Activated CD8-positive, alpha-beta T cell treated with anti-CD3 and anti-CD28 coated beads for 36 hours (primary cell): ENCODE results near the gene PHEX. TPM values are rescaled to one million over a fixed set of nuclear protein-coding genes. Genes with fewer than 3 reads are reported as not detected.

Source experiments
- ATAC-seq: fragments of 200-7000 bp; cut with Tn5 transposase; one replicate; pipeline ENCODE4 v1.10.0; 2021; ENCODE audit warnings: mild to moderate bottlenecking, moderate library complexity
- CTCF ChIA-PET: fragments of 350-600 bp; sonication (Branson Sonifier 250); formaldehyde crosslinking; loops from one replicate; lab custom pipeline; 2021; ENCODE audit warnings: antibody characterized with exemption; lab: Charles Lee
- POLR2A ChIA-PET: fragments of 350-600 bp; sonication (Branson Sonifier 250); formaldehyde crosslinking; loops from one replicate; lab custom pipeline; 2021; ENCODE audit warnings: antibody characterized with exemption; lab: Charles Lee
- DNase-seq: peaks from one replicate; pipeline ENCODE4 v3.0.0-alpha.2; 2020
- H3K27ac Mint-ChIP-seq: one replicate; pipeline ENCODE4 v1.8.0; 2021; ENCODE audit warnings: mild to moderate bottlenecking, mixed read lengths
- H3K27me3 Mint-ChIP-seq: one replicate; pipeline ENCODE4 v1.8.0; 2021; ENCODE audit warnings: mixed read lengths
- H3K36me3 Mint-ChIP-seq: one replicate; pipeline ENCODE4 v1.8.0; 2021; ENCODE audit warnings: low read depth, mixed read lengths
- H3K4me1 Mint-ChIP-seq: one replicate; pipeline ENCODE4 v1.8.0; 2021; ENCODE audit warnings: low read depth, mixed read lengths
- H3K4me3 Mint-ChIP-seq: one replicate; pipeline ENCODE4 v1.8.0; 2021; ENCODE audit warnings: mild to moderate bottlenecking, moderate library complexity, mixed read lengths
- H3K9me3 Mint-ChIP-seq: one replicate; pipeline ENCODE4 v1.8.0; 2021; ENCODE audit warnings: mixed read lengths
- intact Hi-C: fragments of 100-400 bp; cut with micrococcal nuclease; formaldehyde crosslinking; loops from one replicate; pipeline ENCODE4 v1.10.0; 2022
- total RNA-seq, 2 experiments: library from RNA; stranded (reverse); gene quantifications; one replicate each; pipeline ENCODE4 v1.2.3, GENCODE V29; 2021
- TF ChIP-seq, protein P1 (sequence below): fragments of 200-600 bp; IDR thresholded peaks from one replicate; pipeline ENCODE4 v1.8.0; 2022; ENCODE audit warnings: antibody characterized with exemption, mild to moderate bottlenecking

Gene PHEX
- total RNA-seq, 2 experiments from 2014 or later: 22.7 to 25.2 TPM

- ChIA-PET CTCF (interaction anchor here (1.4 to 1.8 kb wide), 2 partner anchors 15 to 136 kb away, joined by 6 read pairs; no protein-coding TSS in a partner anchor), POLR2A (no interaction called here)
- TF ChIP-seq, protein P1, sequence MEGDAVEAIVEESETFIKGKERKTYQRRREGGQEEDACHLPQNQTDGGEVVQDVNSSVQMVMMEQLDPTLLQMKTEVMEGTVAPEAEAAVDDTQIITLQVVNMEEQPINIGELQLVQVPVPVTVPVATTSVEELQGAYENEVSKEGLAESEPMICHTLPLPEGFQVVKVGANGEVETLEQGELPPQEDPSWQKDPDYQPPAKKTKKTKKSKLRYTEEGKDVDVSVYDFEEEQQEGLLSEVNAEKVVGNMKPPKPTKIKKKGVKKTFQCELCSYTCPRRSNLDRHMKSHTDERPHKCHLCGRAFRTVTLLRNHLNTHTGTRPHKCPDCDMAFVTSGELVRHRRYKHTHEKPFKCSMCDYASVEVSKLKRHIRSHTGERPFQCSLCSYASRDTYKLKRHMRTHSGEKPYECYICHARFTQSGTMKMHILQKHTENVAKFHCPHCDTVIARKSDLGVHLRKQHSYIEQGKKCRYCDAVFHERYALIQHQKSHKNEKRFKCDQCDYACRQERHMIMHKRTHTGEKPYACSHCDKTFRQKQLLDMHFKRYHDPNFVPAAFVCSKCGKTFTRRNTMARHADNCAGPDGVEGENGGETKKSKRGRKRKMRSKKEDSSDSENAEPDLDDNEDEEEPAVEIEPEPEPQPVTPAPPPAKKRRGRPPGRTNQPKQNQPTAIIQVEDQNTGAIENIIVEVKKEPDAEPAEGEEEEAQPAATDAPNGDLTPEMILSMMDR: no peak
- Mint-ChIP-seq H3K27me3 (no peaks in the 10 kb centered on the region), H3K27ac (no peak overlapping the region), H3K4me1 (peaks cover 8% of the 10 kb centered on the region), H3K36me3 (peaks cover 12% of the 10 kb centered on the region), H3K9me3 (no peaks in the 10 kb centered on the region), H3K4me3 (no peak overlapping the region)
- intact Hi-C loops: no loop called here
- ATAC-seq (no peak), DNase-seq (no peak)
Observed at GRCh38 chrX:22121161-22121560, 89.0 kb downstream of the PHEX start.

GRCh38 chrX:22122510-22122909 lies 90.4 kb downstream of the PHEX start:
- no peak for DNase-seq
- Mint-ChIP-seq H3K4me1 (peaks cover 4% of the 10 kb centered on the region), H3K4me3 (no peak overlapping the region), H3K9me3 (no peaks in the 10 kb centered on the region), H3K27ac (no peak overlapping the region), H3K27me3 (no peaks in the 10 kb centered on the region), H3K36me3 (peaks cover 14% of the 10 kb centered on the region)
- intact Hi-C loops: no loop called here
- TF ChIP-seq, protein P1: no peak
- no peak for ATAC-seq
- ChIA-PET POLR2A (no interaction called here), CTCF (interaction anchor here (2.2 kb wide), 1 partner anchor 137 kb away, joined by 10 read pairs; no protein-coding TSS in a partner anchor)

DNA sequence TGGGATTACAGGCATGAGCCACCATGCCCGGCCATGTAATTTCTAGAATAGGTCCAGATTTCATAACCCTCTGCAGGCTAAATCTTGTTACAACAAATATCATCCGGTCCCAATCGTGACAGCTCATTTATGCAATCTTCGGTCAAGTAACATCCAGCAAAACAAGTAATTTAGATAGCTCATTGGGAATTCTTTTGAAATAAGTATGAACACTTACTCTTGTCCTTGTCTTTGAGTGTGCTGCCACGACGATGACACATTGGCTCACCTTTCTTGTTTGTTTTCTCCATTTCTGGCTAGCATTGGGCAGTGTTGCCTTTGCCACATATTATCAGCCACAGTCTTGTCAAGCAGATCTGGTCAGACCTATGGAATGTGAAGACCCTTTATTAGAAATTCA lies 92.0 kb downstream of the PHEX start:
- ChIA-PET CTCF (interaction anchor here (2.2 kb wide), 1 partner anchor 139 kb away, joined by 10 read pairs; no protein-coding TSS in a partner anchor), POLR2A (no interaction called here)
- DNase-seq (no peak), ATAC-seq (no peak)
- H3K4me3 Mint-ChIP-seq: no peak overlapping the region
- intact Hi-C loops: no loop called here
- H3K9me3 Mint-ChIP-seq: no peaks in the 10 kb centered on the region
- TF ChIP-seq, protein P1: no peak
- H3K4me1 Mint-ChIP-seq: peaks cover 2% of the 10 kb centered on the region
- no peak overlapping the region for H3K27ac Mint-ChIP-seq
- peaks cover 11% of the 10 kb centered on the region for H3K36me3 Mint-ChIP-seq
- no peaks in the 10 kb centered on the region for H3K27me3 Mint-ChIP-seq

- no peak for DNase-seq
- POLR2A ChIA-PET: no interaction called here
Observed at GRCh38 chrX:22125481-22125880, 93.4 kb downstream of the PHEX start.

GRCh38 chrX:22126327-22126726 lies 94.2 kb downstream of the PHEX start:
- DNase-seq (no peak), ATAC-seq (no peak)
- Mint-ChIP-seq H3K27ac (no peak overlapping the region), H3K4me1 (peaks cover 2% of the 10 kb centered on the region), H3K9me3 (no peaks in the 10 kb centered on the region), H3K27me3 (no peaks in the 10 kb centered on the region), H3K4me3 (no peak overlapping the region), H3K36me3 (peaks cover 11% of the 10 kb centered on the region)
- ChIA-PET POLR2A (interaction anchor here (0.6 kb wide), 1 partner anchor 415 kb away, joined by 3 read pairs; no protein-coding TSS in a partner anchor), CTCF (interaction anchor here (1.2 kb wide), 1 partner anchor 141 kb away, joined by 3 read pairs; no protein-coding TSS in a partner anchor)
- TF ChIP-seq, protein P1: no peak
- intact Hi-C loops: no loop called here

More at GRCh38 chrX:22125481-22125880, 93.4 kb downstream of the PHEX start:
- no peaks in the 10 kb centered on the region for H3K9me3 Mint-ChIP-seq
- no peak for ATAC-seq
- intact Hi-C loops: no loop called here
- CTCF ChIA-PET: interaction anchor here (1.2 kb wide), 1 partner anchor 140 kb away, joined by 3 read pairs; no protein-coding TSS in a partner anchor
- H3K36me3 Mint-ChIP-seq: peaks cover 11% of the 10 kb centered on the region
- H3K4me1 Mint-ChIP-seq: peaks cover 2% of the 10 kb centered on the region
- TF ChIP-seq, protein P1: no peak
- no peaks in the 10 kb centered on the region for H3K27me3 Mint-ChIP-seq
- H3K4me3 Mint-ChIP-seq: no peak overlapping the region
- no peak overlapping the region for H3K27ac Mint-ChIP-seq
